Measurements from ENCODE around the gene SERINC2. TPM values are rescaled to one million over a fixed set of nuclear protein-coding genes. Genes with fewer than 3 reads are reported as not detected.

The SERINC2 gene
- polyA plus RNA-seq, 5 donors, result 8.0 to 16.9 (median 14.4) TPM

- no peak for DNase-seq
Measured at GRCh38 chr1:31432592-31433395, 19.8 kb downstream of the SERINC2 start.

DNA sequence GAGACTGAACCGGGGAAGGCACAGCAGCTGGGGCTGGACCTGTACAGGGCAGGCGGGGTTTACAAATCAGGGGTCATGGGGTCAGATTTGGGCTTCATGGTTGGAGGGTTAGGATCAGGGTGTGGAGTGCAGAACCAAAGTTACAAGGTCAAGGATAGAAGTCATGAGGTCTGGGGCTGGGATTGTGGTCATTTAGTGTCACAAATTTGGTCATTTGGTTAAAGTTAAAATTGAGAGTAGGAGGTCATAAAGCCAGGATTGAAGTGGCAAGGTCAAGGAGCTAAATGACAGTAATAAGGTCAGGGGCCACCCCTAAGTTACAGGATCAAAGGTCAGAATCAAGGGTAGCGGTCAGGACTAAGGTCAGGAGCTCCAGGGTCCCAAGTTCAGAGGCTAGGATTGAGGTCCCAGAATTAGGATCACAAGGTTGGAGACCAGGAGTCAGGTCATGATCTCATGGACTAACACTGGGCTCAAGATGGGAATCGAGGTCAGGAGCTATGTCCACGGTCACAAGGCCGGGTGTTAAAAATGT, 20.4 kb downstream of the SERINC2 start:
- DNase-seq, result no peak

- DNase-seq, result no peak
Measured at GRCh38 chr1:31434101-31434871, 21.3 kb downstream of the SERINC2 start.

GRCh38 chr1:31434979-31435378, 22.0 kb downstream of the SERINC2 start:
- no peak for DNase-seq

DNA sequence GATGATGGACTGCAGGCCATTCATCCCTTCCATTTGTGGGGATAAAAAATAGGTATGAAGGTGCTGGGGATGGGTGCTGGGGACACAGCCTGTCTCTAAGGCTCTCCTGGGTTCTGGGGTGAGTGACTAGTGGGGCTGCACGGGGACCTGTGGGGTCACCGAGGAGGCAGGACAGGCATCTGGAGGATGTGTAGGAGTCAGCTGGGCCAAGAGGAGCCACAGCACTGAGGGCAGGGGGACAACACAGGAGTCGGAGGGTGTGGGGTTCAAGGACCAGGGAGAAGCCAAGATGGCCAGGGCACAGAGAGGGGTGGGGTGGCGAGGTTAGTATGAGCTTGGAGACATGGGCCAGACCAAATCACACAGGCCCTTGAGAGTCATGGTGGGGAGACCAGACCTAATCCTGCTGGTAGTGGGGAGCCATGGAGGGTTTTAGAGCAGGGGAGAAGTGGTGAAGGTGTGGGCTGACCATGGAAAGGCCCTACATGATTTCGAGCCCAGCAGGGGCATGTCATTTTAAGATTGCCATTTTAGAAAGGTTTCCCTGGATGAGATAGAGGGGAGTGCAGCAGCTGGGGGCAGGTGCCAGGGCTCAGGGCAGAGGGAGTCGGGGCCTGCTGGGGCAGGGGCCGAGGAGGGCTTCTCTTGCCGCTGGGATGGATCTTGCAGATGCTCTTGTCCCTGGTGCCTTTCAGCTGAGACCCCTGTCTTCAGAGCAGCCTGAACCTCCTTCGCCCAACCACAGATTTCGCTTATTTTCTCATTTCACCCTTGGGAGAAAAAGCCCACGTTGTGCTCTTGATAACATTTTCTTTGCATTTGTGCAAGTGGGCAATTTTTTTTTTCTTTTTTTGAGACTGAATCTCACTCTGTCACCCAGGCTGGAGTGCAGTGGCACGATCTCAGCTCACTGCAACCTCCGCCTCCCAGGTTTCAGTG, 22.7 kb downstream of the SERINC2 start:
- no peak for DNase-seq

DNA sequence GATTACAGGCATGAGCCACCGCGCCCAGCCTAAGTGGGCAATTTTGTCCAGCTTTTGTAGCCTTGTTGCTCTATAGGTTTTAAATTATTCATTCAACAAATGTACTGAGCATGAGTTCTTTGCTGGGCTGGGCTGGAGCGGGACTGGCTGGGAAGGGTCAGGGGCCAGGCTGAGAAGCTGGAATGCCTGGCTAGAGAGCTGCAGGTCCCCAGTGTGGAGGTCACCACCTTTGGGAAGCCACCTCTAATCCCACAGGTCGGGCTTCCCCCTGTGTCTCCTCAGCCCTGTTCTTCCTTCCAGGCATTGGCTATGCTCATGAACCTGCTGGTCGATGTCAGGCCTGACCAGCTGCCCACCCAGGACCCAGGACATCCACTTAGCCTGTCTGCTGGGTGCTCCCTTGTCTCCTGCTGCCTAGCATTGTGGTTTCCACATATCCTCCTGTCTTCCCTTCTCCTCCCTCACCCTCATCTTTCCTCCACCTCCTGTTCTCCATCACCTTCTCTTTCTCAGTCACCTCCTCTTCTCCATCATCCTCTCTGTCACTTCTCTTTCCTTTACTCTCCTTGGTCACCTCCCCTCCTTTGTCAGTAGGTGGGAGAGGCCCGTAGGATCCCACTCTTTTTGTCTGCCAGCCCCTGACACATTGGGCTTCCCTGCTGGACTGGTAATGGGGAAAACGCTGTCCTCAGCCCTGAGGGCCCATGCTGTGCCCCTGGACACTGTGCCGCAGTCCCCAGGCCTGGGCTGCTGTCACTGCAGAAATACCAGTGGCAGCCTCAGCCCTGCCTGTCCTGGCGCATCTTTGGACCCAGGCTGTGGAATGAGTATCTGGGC, 23.8 kb downstream of the SERINC2 start:
- no peak for DNase-seq

DNA sequence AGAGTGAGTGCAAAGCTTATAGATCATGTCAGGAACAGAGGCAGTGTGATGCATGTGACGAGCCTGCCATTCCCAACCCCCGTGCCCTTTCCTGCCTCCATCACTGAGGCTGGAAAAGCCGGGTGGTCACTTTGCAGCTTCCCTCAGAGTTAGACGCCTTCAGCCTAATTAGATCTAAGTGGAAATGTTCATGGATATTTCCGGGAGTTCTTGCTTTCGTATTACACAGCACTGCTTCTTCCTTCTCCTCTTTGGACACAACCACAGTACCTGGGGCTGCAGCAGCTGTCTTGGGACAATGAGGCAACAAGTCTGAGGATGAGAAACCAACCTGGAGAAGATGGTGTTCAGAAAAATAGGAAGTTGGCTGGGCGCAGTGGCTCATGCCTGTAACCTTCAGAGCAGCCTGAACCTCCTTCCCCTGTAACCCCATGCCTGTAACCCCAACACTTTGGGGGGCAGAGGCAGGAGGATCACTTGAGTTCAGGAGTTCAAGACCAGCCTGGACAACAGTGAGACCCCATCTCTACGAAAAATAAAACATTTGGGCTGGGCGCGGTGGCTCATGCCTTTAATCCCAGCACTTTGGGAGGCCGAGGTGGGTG, 24.5 kb downstream of the SERINC2 start:
- no peak for DNase-seq

DNA sequence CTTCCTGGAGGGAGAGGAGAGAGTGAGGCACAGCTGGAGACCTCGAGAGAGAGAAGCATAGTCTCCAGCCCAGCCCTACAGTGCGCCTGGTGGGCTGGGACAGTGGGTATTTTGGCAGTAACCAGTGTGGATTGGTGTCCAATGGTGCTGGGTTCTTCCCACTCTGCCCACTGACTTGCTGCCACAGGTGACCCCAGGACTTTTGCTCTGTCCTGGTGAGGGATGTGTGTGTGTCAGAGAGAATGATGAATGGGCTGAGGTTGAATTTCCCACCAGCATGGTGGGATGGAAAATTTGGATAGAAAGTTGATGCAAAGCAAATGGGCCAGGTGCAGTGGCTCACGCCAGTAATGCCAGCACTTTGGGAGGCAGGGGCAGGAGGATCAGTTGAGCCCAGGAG, 26.3 kb downstream of the SERINC2 start:
- DNase-seq, result no peak

DNA sequence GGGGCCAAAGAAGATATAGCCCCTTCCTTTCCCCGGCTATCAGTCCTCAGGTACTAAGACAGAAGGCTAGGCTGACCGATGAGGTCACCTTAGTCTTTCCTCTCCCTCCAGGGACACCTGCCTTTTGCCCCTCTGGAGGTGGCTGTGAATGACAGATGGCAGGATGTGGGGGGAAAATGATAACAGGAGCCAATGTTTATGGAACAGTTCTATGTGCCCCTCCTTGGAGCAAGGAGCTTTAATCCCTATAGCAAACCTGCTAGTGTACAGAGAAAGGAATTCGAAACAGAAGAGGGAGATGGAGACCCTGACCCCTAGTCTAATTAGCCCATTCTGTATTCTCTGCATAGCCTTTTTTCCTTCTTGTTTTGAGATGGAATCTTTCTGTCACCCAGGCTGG, 28.1 kb downstream of the SERINC2 start:
- no peak for DNase-seq

GRCh38 chr1:31441558-31441957, 28.5 kb downstream of the SERINC2 start:
- no peak for DNase-seq

DNA sequence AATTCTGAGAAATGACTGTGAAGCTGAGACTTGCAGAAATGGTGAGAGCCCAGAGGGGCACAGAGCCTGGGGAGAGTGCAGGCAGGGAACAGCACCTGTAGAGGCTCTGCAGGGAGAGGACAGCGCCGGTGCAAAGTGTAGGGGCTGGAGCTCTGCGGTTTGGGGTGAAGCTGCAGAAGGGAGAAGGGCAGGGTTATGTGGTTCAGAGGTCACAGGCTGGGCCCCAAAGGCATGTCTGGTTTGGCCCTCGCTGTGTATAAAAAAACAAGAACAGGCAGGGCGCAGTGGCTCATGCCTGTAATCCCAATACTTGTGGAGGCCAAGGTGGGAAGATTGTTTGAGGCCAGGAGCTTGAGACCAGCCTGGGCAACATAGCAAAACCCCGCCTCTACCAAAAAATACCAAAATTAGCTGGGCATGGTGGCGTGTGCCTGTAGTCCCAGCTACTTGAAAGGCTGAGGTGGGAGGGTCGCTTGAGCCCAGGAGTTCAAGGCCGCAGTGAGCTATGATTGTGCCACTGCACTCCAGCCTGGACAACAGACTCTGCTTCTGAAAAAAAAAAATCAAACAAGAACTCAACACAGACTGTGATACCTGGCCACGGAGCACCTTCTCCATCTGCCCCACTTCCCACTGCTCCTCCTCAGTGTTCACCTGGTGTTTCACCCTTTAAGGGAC, 29.1 kb downstream of the SERINC2 start:
- DNase-seq, result no peak

GRCh38 chr1:31442648-31442994, 29.6 kb downstream of the SERINC2 start:
- no peak for DNase-seq

DNA sequence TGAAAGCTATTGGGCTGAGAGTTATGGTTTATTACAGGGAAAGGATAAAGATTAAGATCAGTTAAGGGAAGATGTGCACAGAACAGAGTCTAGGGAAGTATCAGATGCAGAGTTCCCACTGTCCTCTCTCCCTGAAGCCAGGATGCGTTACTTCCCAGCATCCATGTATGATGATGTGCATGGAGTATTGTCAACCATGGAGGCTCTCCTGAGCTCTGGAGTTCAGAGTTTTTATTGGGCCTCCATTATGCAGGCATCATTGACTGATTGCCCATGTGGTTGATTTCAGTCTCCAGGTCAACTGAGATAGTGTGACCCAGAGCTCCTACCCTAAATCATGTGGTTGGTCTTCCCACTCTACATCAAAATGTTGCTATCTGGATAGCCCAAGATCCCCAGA, 30.7 kb downstream of the SERINC2 start:
- no peak for DNase-seq

- no peak for DNase-seq
Measured at GRCh38 chr1:31444725-31445448, 31.9 kb downstream of the SERINC2 start.

DNA sequence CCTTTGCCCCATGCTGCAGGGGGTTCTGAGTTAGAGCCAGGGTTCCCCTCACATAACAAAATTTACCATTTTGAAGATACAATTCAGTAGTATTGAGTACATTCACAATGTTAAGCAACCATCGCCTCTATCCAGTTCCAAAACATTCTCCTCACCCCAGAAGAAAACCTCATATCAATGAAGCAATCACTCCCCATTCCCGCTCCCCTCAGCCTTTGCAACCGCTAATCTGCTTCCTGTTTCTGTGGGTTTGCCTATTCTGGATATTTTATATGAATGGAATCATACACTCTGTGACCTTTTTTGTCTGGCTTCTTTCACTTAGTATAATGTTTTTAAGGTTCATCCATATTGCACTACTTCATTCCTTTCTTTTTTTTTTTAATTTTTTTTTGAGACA, 32.9 kb downstream of the SERINC2 start:
- no peak for DNase-seq

- no peak for DNase-seq
Measured at GRCh38 chr1:31447210-31447609, 34.2 kb downstream of the SERINC2 start.

DNA sequence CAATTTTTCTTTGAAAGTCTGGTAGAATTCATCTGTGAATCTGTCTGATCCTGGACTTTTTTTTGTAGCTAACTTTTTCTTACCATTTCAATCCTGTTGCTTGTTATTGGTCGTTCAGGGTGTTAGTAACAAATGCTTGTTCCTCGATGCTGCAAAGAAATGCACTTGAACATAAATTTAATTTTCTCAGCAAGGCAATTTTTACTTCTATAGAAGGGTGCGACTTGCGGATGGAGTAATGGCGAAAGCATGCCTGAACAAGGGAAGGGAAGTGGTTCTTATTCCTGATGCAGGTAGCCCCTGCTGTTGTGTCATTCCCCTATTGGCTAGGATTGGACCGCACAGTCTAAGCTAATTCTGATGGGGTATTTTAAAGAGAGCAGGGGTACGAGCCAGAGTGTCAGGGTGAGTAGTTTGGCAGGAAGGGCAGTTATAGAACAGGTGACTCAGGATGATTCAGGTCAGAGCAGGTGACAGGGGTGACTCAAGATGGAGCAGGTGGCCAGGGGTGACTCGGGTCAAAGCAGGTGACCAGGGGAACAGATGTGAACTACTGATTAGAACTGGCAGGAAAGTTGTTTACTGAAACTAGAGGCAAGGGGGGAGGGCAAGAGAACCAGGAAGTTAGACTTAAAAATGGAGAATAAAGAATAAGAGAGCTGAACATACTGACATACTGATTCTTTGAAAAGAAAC, 40.5 kb downstream of the SERINC2 start:
- DNase-seq, result no peak

- no peak for DNase-seq
Measured at GRCh38 chr1:31458287-31458896, 45.4 kb downstream of the SERINC2 start.

Data from right lung (tissue), 5 donors.